Fibroblast of the conjunctiva (primary cell): ENCODE measurements around the gene RPH3AL.
"Not testable (repeated sequence)": the region's sequence is repeated elsewhere in the genome, so short reads cannot be mapped to it uniquely, and the experiment has no call there.

ENCODE experiments used
- DNase-seq: peaks from one replicate; pipeline ENCODE4 v3.0.0-alpha.2; 2010; ENCODE audit warnings: low read depth

The RPH3AL gene

GRCh38 chr17:178292-179065 lies 174.1 kb downstream of the RPH3AL start:
- DNase-seq = no peak

GRCh38 chr17:177762-178161 lies 174.8 kb downstream of the RPH3AL start:
- DNase-seq = no peak

- no peak for DNase-seq
Observed at GRCh38 chr17:177155-177554, 175.5 kb downstream of the RPH3AL start.

- DNase-seq = no peak
Observed at GRCh38 chr17:173166-173911, 179.3 kb downstream of the RPH3AL start.

- DNase-seq = no peak
Observed at GRCh38 chr17:172401-172800, 180.2 kb downstream of the RPH3AL start.

- no peak for DNase-seq
Observed at GRCh38 chr17:171871-172270, 180.7 kb downstream of the RPH3AL start.

- DNase-seq = no peak
Observed at GRCh38 chr17:170130-170670, 182.4 kb downstream of the RPH3AL start.

- DNase-seq = not testable (repeated sequence)
Observed at GRCh38 chr17:168614-169013, 184.0 kb downstream of the RPH3AL start.

GRCh38 chr17:165939-166338 lies 186.7 kb downstream of the RPH3AL start:
- no peak for DNase-seq

- no peak for DNase-seq
Observed at GRCh38 chr17:164303-165235, 188.0 kb downstream of the RPH3AL start.

GRCh38 chr17:163514-164098 lies 189.0 kb downstream of the RPH3AL start:
- no peak for DNase-seq

- DNase-seq = no peak
Observed at GRCh38 chr17:162689-163088, 189.9 kb downstream of the RPH3AL start.
